ENCODE data around the gene ZNF536.

ZNF536 gene

GRCh38 chr19:30570194-30570593 lies 198.0 kb downstream of the ZNF536 start:
- Histone ChIP-seq H2AFZ (no peak overlapping the region), H3K4me3 (ENCODE audit: low read depth, low read length) (no peak overlapping the region), H3K4me2 (ENCODE audit: low read length) (no peak overlapping the region), H3K4me1 (no peaks in the 10 kb centered on the region), H3K27me3 (ENCODE audit: control insufficient read depth, insufficient read depth, low read length) (no peaks in the 10 kb centered on the region), H3K9ac (no peak overlapping the region), H3K9me3 (ENCODE audit: control insufficient read depth, low read length) (no peaks in the 10 kb centered on the region), H3K27ac (no peak overlapping the region), H3K79me2 (no peaks in the 10 kb centered on the region), H3K36me3 (ENCODE audit: control insufficient read depth, insufficient read depth, low read length) (no peaks in the 10 kb centered on the region)
- TF ChIP-seq CTCF (IDR thresholded peaks at IDR 0.05): no peak

- no peak overlapping the region for H3K9ac ChIP-seq
- TF ChIP-seq CTCF (IDR thresholded peaks at IDR 0.05): no peak
- H3K27me3 ChIP-seq (ENCODE audit: control insufficient read depth, insufficient read depth, low read length): no peaks in the 10 kb centered on the region
These were observed 205.4 kb downstream of the ZNF536 start for GRCh38 chr19:30577551-30578105.

GRCh38 chr19:30579419-30579818 lies 207.2 kb downstream of the ZNF536 start:
- Histone ChIP-seq H3K27me3 (ENCODE audit: control insufficient read depth, insufficient read depth, low read length) (no peaks in the 10 kb centered on the region), H3K9ac (no peak overlapping the region), H3K4me1 (no peaks in the 10 kb centered on the region), H2AFZ (no peak overlapping the region), H3K79me2 (no peaks in the 10 kb centered on the region), H3K36me3 (ENCODE audit: control insufficient read depth, insufficient read depth, low read length) (no peaks in the 10 kb centered on the region), H3K4me2 (ENCODE audit: low read length) (no peak overlapping the region), H3K27ac (no peak overlapping the region), H3K9me3 (ENCODE audit: control insufficient read depth, low read length) (no peaks in the 10 kb centered on the region), H3K4me3 (ENCODE audit: low read depth, low read length) (no peak overlapping the region)
- no peak for TF ChIP-seq CTCF (IDR thresholded peaks at IDR 0.05)

More at GRCh38 chr19:30577551-30578105, 205.4 kb downstream of the ZNF536 start:
- H3K9me3 ChIP-seq (ENCODE audit: control insufficient read depth, low read length): no peaks in the 10 kb centered on the region
- no peaks in the 10 kb centered on the region for H3K36me3 ChIP-seq (ENCODE audit: control insufficient read depth, insufficient read depth, low read length)
- no peaks in the 10 kb centered on the region for H3K4me1 ChIP-seq
- no peak overlapping the region for H3K27ac ChIP-seq
- no peak overlapping the region for H3K4me2 ChIP-seq (ENCODE audit: low read length)
- no peak overlapping the region for H3K4me3 ChIP-seq (ENCODE audit: low read depth, low read length)
- no peaks in the 10 kb centered on the region for H3K79me2 ChIP-seq
- H2AFZ ChIP-seq: no peak overlapping the region

GRCh38 chr19:30580673-30581072 lies 208.5 kb downstream of the ZNF536 start:
- Histone ChIP-seq H3K4me3 (ENCODE audit: low read depth, low read length) (no peak overlapping the region), H3K27me3 (ENCODE audit: control insufficient read depth, insufficient read depth, low read length) (no peaks in the 10 kb centered on the region), H3K4me1 (no peaks in the 10 kb centered on the region), H2AFZ (no peak overlapping the region), H3K4me2 (ENCODE audit: low read length) (no peak overlapping the region), H3K27ac (no peak overlapping the region), H3K9me3 (ENCODE audit: control insufficient read depth, low read length) (no peaks in the 10 kb centered on the region), H3K79me2 (no peaks in the 10 kb centered on the region), H3K9ac (no peak overlapping the region), H3K36me3 (ENCODE audit: control insufficient read depth, insufficient read depth, low read length) (no peaks in the 10 kb centered on the region)
- no peak for TF ChIP-seq CTCF (IDR thresholded peaks at IDR 0.05)

- Histone ChIP-seq H3K9me3 (ENCODE audit: control insufficient read depth, low read length) (no peaks in the 10 kb centered on the region), H3K9ac (no peak overlapping the region), H3K4me1 (no peaks in the 10 kb centered on the region), H3K4me2 (ENCODE audit: low read length) (no peak overlapping the region), H3K27ac (no peak overlapping the region), H3K4me3 (ENCODE audit: low read depth, low read length) (no peak overlapping the region), H3K27me3 (ENCODE audit: control insufficient read depth, insufficient read depth, low read length) (no peaks in the 10 kb centered on the region), H2AFZ (no peak overlapping the region), H3K36me3 (ENCODE audit: control insufficient read depth, insufficient read depth, low read length) (no peaks in the 10 kb centered on the region), H3K79me2 (no peaks in the 10 kb centered on the region)
- TF ChIP-seq CTCF (IDR thresholded peaks at IDR 0.05): no peak
These were observed 211.9 kb downstream of the ZNF536 start for GRCh38 chr19:30584090-30584489.

All from parathyroid adenoma (tissue), 2 donors.